Limb (tissue), 2 donors: ENCODE results near the gene NCKAP5.

Experiments used
- DNase-seq, 2 donors: peaks; one replicate each; pipeline ENCODE4 v3.0.0-alpha.2; 2016; ENCODE audit errors: extremely low spot score in 2 of 2

The NCKAP5 gene

GRCh38 chr2:132669908-132670495 is 898.3 kb downstream of the NCKAP5 start, which contains the start of gene LYPD1:
Gene LYPD1 (minus strand): TSS chr2:132670205. CDS start chr2:132669932, 273 bp downstream.
- no peak for DNase-seq

GRCh38 chr2:132668987-132669907 is 899.0 kb downstream of the NCKAP5 start:
- peak in 1 of 2 donors; percentile 64 for DNase-seq

GRCh38 chr2:132668189-132668823 is 900.0 kb downstream of the NCKAP5 start:
- DNase-seq, result peak in 1 of 2 donors; percentile 71

- no peak for DNase-seq
Measured at GRCh38 chr2:132667706-132668105, 900.6 kb downstream of the NCKAP5 start.

GRCh38 chr2:132665401-132666140 is 902.7 kb downstream of the NCKAP5 start:
- no peak for DNase-seq

GRCh38 chr2:132664096-132664495 is 904.2 kb downstream of the NCKAP5 start:
- no peak for DNase-seq

- DNase-seq, result no peak
Measured at GRCh38 chr2:132662732-132663131, 905.5 kb downstream of the NCKAP5 start.

GRCh38 chr2:132659331-132659730 is 908.9 kb downstream of the NCKAP5 start:
- DNase-seq, result no peak

- DNase-seq, result peak in 1 of 2 donors; percentile 53
Measured at GRCh38 chr2:132656266-132656975, 911.8 kb downstream of the NCKAP5 start.

- DNase-seq, result no peak
Measured at GRCh38 chr2:132654968-132655367, 913.3 kb downstream of the NCKAP5 start.

- DNase-seq, result no peak
Measured at GRCh38 chr2:132654335-132654734, 913.9 kb downstream of the NCKAP5 start.

GRCh38 chr2:132652474-132652873 is 915.8 kb downstream of the NCKAP5 start:
- no peak for DNase-seq

- DNase-seq, result no peak
Measured at GRCh38 chr2:132651115-132652045, 916.9 kb downstream of the NCKAP5 start.

GRCh38 chr2:132646540-132647108 is 921.6 kb downstream of the NCKAP5 start:
- DNase-seq, result no peak

GRCh38 chr2:132645722-132646539 is 922.3 kb downstream of the NCKAP5 start:
- DNase-seq, result no peak

- DNase-seq, result no peak
Measured at GRCh38 chr2:132645176-132645575, 923.1 kb downstream of the NCKAP5 start.

GRCh38 chr2:132642415-132642814 is 925.8 kb downstream of the NCKAP5 start:
- DNase-seq, result no peak

- no peak for DNase-seq
Measured at GRCh38 chr2:132641819-132642218, 926.4 kb downstream of the NCKAP5 start.
